Caco-2 (cell line): ENCODE measurements around the gene CYP11A1. TPM values are rescaled to one million over a fixed set of nuclear protein-coding genes. Genes with fewer than 3 reads are reported as not detected.

ENCODE experiments used
- BruUV-seq: library from RNA; stranded (reverse); fragments of 400-500 nt; replicated peaks from 2 replicates; lab custom pipeline; 2021; lab: Mats Ljungman, UMichigan
- CTCF ChIA-PET: fragments of 300-600 bp; sonication (Branson Sonifier 250); formaldehyde crosslinking; loops from one replicate; lab custom pipeline; 2022; ENCODE audit warnings: antibody characterized with exemption; lab: Charles Lee
- POLR2A ChIA-PET: fragments of 300-600 bp; sonication (Branson Sonifier 250); formaldehyde crosslinking; loops from one replicate; lab custom pipeline; 2022; ENCODE audit warnings: antibody characterized with exemption; lab: Charles Lee
- DNase-seq, 2 experiments: peaks; one replicate each; pipeline versions ENCODE4 v3.0.0 to v3.0.0-alpha.2; 2020 to 2022
- H3K27me3 ChIP-seq: replicated peaks from 2 replicates; pipeline ENCODE4 v1.6.0; 2011; ENCODE audit warnings: low read length; ENCODE audit not compliant: control insufficient read depth, insufficient read depth
- H3K36me3 ChIP-seq: 2 replicates; pipeline ENCODE4 v1.5.1; 2011; ENCODE audit warnings: low read length; ENCODE audit not compliant: control insufficient read depth, insufficient read depth
- H3K4me1 ChIP-seq: fragments of 250-450 bp; sonication (Bioruptor Pico); 2 replicates; pipeline ENCODE4 v1.5.1; 2020; ENCODE audit warnings: mild to moderate bottlenecking
- H3K4me3 ChIP-seq: 2 replicates; pipeline ENCODE4 v1.5.1; 2011; ENCODE audit warnings: low read depth, mild to moderate bottlenecking, control low read depth, low read length
- H3K9me3 ChIP-seq: fragments of 250-450 bp; sonication (Bioruptor Pico); 2 replicates; pipeline ENCODE4 v1.5.1; 2020; ENCODE audit warnings: mild to moderate bottlenecking, moderate library complexity
- H3K27ac Mint-ChIP-seq: one replicate; pipeline ENCODE4 v1.8.0; 2022; ENCODE audit warnings: mixed read lengths; ENCODE audit not compliant: unreplicated experiment
- H3K27me3 Mint-ChIP-seq: one replicate; pipeline ENCODE4 v1.8.0; 2022; ENCODE audit warnings: mixed read lengths; ENCODE audit not compliant: insufficient read depth, unreplicated experiment
- H3K36me3 Mint-ChIP-seq: one replicate; pipeline ENCODE4 v1.8.0; 2022; ENCODE audit warnings: mild to moderate bottlenecking, mixed read lengths; ENCODE audit not compliant: insufficient read depth, unreplicated experiment
- H3K4me1 Mint-ChIP-seq: one replicate; pipeline ENCODE4 v1.8.0; 2022; ENCODE audit warnings: low read depth, mixed read lengths; ENCODE audit not compliant: unreplicated experiment
- H3K4me3 Mint-ChIP-seq: one replicate; pipeline ENCODE4 v1.8.0; 2022; ENCODE audit warnings: mild to moderate bottlenecking, moderate library complexity, mixed read lengths; ENCODE audit not compliant: unreplicated experiment
- H3K9me3 Mint-ChIP-seq: one replicate; pipeline ENCODE4 v1.8.0; 2022; ENCODE audit warnings: mixed read lengths; ENCODE audit not compliant: unreplicated experiment
- intact Hi-C: fragments of 100-400 bp; cut with micrococcal nuclease; formaldehyde crosslinking; loops from one replicate; pipeline ENCODE4 v1.10.0; 2022; ENCODE audit not compliant: unreplicated experiment
- total RNA-seq: library from RNA; stranded (reverse); gene quantifications from 2 replicates; pipeline ENCODE4 v1.2.3, GENCODE V29; 2022
- TF ChIP-seq, protein P1 (sequence below), 2 experiments: fragments of 200-600 bp in 1 of 2; IDR thresholded peaks; 1 replicate in 1 of 2; 2 replicates in 1 of 2; pipeline versions ENCODE4 v1.5.1 to v1.8.0; 2011 to 2022; ENCODE audit warnings: antibody characterized with exemption in 1 of 2, control low read depth in 1 of 2, inconsistent platforms in 1 of 2, low read depth in 1 of 2, low read length in 1 of 2, mild to moderate bottlenecking in 1 of 2, moderate library complexity in 1 of 2; ENCODE audit not compliant: insufficient read depth in 1 of 2, severe bottlenecking in 1 of 2, unreplicated experiment in 1 of 2

Gene CYP11A1
- total RNA-seq, 1 experiment from 2014 or later, result not detected

DNA sequence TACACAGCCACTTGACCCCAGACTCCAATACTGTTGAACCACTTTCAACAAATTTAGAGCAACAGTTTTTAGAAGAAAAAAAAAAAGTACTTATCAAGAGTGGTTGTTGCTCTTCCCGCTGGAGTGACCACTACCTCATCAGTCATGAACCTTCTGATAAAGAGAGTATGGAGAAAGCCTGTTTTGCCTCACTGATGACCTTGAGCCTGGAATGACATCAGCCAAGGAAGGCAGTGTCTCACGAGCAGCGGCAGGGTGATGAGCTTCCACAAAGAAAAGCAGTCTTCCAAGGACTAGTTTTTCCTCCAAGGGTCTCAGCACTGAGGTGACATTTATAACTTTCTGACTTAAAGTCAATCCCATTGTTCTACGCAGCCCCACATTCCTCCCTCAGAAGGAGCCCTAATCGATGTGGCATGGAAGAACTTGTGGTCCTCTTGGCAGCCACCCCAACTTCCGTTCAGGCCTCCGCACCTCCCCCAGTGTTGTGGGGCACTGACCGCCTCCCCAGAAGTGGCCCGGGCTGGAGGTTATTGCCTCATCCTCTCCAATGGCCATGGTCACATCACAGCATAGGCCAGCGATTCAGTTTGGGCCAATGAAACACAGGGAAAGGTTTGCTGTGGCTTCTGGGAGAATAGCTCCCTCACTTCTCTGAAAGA, 1.8 kb upstream of the CYP11A1 start:
- BruUV-seq, result no TSS peak
- TF ChIP-seq, protein P1, sequence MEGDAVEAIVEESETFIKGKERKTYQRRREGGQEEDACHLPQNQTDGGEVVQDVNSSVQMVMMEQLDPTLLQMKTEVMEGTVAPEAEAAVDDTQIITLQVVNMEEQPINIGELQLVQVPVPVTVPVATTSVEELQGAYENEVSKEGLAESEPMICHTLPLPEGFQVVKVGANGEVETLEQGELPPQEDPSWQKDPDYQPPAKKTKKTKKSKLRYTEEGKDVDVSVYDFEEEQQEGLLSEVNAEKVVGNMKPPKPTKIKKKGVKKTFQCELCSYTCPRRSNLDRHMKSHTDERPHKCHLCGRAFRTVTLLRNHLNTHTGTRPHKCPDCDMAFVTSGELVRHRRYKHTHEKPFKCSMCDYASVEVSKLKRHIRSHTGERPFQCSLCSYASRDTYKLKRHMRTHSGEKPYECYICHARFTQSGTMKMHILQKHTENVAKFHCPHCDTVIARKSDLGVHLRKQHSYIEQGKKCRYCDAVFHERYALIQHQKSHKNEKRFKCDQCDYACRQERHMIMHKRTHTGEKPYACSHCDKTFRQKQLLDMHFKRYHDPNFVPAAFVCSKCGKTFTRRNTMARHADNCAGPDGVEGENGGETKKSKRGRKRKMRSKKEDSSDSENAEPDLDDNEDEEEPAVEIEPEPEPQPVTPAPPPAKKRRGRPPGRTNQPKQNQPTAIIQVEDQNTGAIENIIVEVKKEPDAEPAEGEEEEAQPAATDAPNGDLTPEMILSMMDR (IDR thresholded peaks at IDR 0.05; ENCODE audit: insufficient read depth in 1 of 2, low read depth in 1 of 2, low read length in 1 of 2, severe bottlenecking in 1 of 2, unreplicated experiment in 1 of 2), result no peak
- Histone ChIP-seq H3K9me3 (no peaks in the 10 kb centered on the region), H3K27me3 (no peaks in the 10 kb centered on the region), H3K36me3 (no peaks in the 10 kb centered on the region), H3K4me3 (no peak overlapping the region), H3K4me1 (no peaks in the 10 kb centered on the region)
- ChIA-PET CTCF (no interaction called here), POLR2A (no interaction called here)
- Mint-ChIP-seq H3K4me3 (no peak overlapping the region), H3K4me1 (no peaks in the 10 kb centered on the region), H3K27ac (no peak overlapping the region), H3K36me3 (no peaks in the 10 kb centered on the region), H3K27me3 (peaks cover 6% of the 10 kb centered on the region), H3K9me3 (no peaks in the 10 kb centered on the region)
- intact Hi-C loops, result no loop called here
- DNase-seq, result no peak

DNA sequence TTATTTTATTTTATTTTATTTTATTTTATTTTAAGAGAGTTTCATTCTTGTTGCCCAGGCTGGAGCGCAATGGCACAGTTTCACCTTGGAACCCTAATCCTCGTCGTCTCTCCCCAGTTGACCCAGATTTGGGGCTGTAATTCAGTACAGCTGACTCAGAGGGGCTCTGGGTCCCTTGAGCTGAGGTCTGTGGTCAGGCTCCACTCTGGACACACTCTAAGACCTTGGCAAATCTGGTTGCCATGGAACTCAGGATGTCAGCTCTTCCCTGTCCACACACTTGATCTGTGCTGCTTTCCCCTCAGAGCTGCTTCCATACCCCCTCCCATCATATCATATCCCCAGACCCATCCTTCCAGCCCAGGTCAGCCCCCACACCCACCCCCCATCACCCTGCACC, 675 bp upstream of the CYP11A1 start:
- no peak for DNase-seq
- POLR2A ChIA-PET, result no interaction called here
- H3K9me3 Mint-ChIP-seq, result no peaks in the 10 kb centered on the region
- no peak overlapping the region for H3K4me3 Mint-ChIP-seq
- no peak overlapping the region for H3K4me3 ChIP-seq
- TF ChIP-seq, protein P1 (IDR thresholded peaks at IDR 0.05; ENCODE audit: insufficient read depth in 1 of 2, low read depth in 1 of 2, low read length in 1 of 2, severe bottlenecking in 1 of 2, unreplicated experiment in 1 of 2), result no peak
- no peak overlapping the region for H3K27ac Mint-ChIP-seq
- no peaks in the 10 kb centered on the region for H3K36me3 ChIP-seq
- peaks cover 6% of the 10 kb centered on the region for H3K27me3 Mint-ChIP-seq
- BruUV-seq, result no TSS peak
- no peaks in the 10 kb centered on the region for H3K9me3 ChIP-seq
- CTCF ChIA-PET, result no interaction called here
- no peaks in the 10 kb centered on the region for H3K27me3 ChIP-seq
- H3K4me1 Mint-ChIP-seq, result no peaks in the 10 kb centered on the region
- H3K36me3 Mint-ChIP-seq, result no peaks in the 10 kb centered on the region
- no peaks in the 10 kb centered on the region for H3K4me1 ChIP-seq
- intact Hi-C loops, result no loop called here

DNA sequence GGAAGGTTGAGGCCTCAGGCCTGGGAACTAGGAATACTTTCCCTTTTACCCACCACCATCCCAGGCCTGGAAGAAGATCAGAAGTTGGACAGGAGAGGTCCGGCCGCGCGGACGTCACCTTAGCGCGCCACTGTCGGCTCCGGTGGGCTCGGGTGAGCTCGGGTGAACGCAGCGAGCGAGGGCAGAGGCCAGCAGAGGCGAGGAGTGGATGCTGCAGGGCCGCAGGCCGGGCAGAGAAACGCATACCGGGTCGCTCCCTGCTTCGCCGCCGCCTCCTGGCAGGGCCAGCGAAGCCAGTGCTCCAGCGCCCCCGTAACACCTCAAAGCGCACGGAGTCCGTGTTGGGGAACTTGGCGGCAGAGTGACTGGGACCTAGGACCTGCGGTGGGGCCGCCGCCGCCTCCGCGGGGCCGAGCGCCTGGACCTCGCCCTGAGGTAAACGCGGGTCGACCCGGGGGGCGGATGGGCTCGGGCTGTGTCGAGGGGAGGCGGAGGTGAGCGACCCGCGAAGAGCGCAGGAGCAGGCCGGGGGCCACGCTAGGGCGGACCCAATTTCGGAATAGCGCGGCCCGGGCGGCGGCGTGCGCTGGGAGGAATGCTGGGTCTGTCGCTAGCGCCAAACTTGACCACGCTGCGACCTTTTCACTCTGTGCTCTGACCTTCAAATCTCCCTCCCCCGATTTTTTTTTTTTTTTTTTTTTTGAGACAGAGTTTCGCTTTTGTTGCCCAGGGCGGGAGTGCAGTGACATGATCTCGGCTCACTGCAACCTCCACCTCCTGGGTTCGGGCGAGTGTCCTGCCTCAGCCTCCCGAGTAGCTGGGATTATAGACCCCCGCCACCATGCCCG, 1.6 kb downstream of the CYP11A1 start:
- H3K27ac Mint-ChIP-seq, result no peak overlapping the region
- no peak for DNase-seq
- H3K4me3 ChIP-seq, result no peak overlapping the region

More for the DNA sequence above, 1.6 kb downstream of the CYP11A1 start:
- H3K27me3 Mint-ChIP-seq, result peaks cover 6% of the 10 kb centered on the region
- H3K9me3 Mint-ChIP-seq, result no peaks in the 10 kb centered on the region
- Histone ChIP-seq H3K4me1 (no peaks in the 10 kb centered on the region), H3K36me3 (no peaks in the 10 kb centered on the region), H3K27me3 (no peaks in the 10 kb centered on the region), H3K9me3 (no peaks in the 10 kb centered on the region)
- no TSS peak for BruUV-seq
- H3K4me3 Mint-ChIP-seq, result no peak overlapping the region
- CTCF ChIA-PET, result no interaction called here
- no peaks in the 10 kb centered on the region for H3K4me1 Mint-ChIP-seq
- TF ChIP-seq, protein P1 (IDR thresholded peaks at IDR 0.05; ENCODE audit: insufficient read depth in 1 of 2, low read depth in 1 of 2, low read length in 1 of 2, severe bottlenecking in 1 of 2, unreplicated experiment in 1 of 2), result no peak
- no peaks in the 10 kb centered on the region for H3K36me3 Mint-ChIP-seq
- POLR2A ChIA-PET, result no interaction called here
- intact Hi-C loops, result no loop called here
